Measurements from ENCODE around the gene GLB1L3.

The GLB1L3 gene

DNA sequence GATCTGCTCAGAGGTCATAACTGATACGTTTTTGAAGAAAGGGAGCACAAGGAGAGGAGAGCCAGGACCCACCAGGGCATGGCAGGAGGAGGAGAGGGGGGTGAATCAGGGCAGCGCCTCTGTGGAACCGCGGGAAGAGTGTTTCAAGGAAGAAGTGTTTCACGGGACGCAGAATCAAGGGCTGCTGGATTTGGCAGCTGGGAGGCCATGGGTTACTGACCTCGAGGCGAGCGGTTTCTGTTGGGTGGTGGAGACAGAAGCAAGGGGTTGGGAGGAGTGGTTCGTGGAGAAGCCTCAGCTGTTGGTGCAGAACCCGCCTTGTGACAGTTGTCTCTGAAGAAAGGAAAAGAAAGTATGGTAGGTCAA lies 38.6 kb upstream of the GLB1L3 start:
- Histone ChIP-seq H3K4me1 (ENCODE audit: control insufficient read depth, insufficient read depth, low read length) (no peaks in the 10 kb centered on the region), H3K36me3 (ENCODE audit: control insufficient read depth in 2 of 2, insufficient read depth in 2 of 2, low read length in 2 of 2) (peaks cover 38 to 41% of the 10 kb centered on the region in 2 donors)

DNA sequence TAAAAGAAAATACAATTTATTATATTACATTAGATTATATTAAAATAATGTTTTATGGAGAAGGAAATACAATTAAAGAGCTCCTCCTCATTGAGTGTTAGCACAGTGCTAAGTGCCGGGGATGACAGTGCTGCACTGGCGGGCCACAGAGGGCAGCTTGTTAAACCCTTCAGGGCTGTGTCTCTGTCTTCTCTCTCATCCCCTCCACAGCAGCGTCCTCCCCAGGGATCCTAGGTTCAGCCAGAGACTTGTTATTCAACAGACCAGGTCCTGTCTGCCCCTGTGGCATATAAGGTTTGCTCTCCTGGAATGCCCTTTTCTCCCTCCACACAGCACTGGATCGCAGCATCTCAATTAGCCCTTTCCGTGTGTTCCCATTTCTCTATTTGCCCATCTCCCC lies 37.2 kb upstream of the GLB1L3 start:
- Histone ChIP-seq H3K4me1 (ENCODE audit: control insufficient read depth, insufficient read depth, low read length) (no peaks in the 10 kb centered on the region), H3K27me3 (ENCODE audit: control insufficient read depth in 1 of 2, insufficient read depth in 2 of 2, low read length in 2 of 2) (no peaks in the 10 kb centered on the region), H3K36me3 (ENCODE audit: control insufficient read depth in 2 of 2, insufficient read depth in 2 of 2, low read length in 2 of 2) (peaks cover 52 to 55% of the 10 kb centered on the region in 2 donors), H3K9ac (ENCODE audit: low read length in 2 of 2) (no peak overlapping the region), H3K4me3 (ENCODE audit: low read length in 2 of 2) (no peak overlapping the region), H3K9me3 (ENCODE audit: control insufficient read depth in 2 of 2, low read length in 2 of 2) (no peaks in the 10 kb centered on the region), H3K27ac (ENCODE audit: low read length) (no peak overlapping the region)

More for the DNA sequence above, 38.6 kb upstream of the GLB1L3 start:
- no peak overlapping the region for H3K4me3 ChIP-seq (ENCODE audit: low read length in 2 of 2)
- no peaks in the 10 kb centered on the region for H3K27me3 ChIP-seq (ENCODE audit: control insufficient read depth in 1 of 2, insufficient read depth in 2 of 2, low read length in 2 of 2)
- no peak overlapping the region for H3K9ac ChIP-seq (ENCODE audit: low read length in 2 of 2)
- H3K27ac ChIP-seq (ENCODE audit: low read length), result no peak overlapping the region
- no peaks in the 10 kb centered on the region for H3K9me3 ChIP-seq (ENCODE audit: control insufficient read depth in 2 of 2, low read length in 2 of 2)

DNA sequence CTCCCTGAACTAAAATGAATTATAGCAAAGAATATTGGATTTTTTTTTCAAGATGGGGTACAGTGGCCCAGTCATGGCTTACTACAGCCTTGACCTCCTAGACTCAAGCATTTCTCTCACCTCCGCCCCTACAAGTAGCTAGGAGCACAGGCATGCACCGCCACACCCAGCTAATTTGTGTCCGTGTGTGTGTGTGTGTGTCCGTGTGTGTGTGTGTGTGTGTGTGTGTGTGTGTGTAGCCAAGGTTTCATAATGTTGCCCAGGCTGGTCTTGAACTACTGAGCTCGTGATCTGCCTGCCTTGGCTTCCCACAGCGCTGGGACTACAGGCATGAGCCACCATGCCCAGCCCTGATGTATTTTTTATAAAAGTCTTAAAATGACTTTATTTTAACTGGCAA lies 35.6 kb upstream of the GLB1L3 start:
- H3K9me3 ChIP-seq (ENCODE audit: control insufficient read depth in 2 of 2, low read length in 2 of 2), result no peaks in the 10 kb centered on the region
- no peak overlapping the region for H3K27ac ChIP-seq (ENCODE audit: low read length)
- no peaks in the 10 kb centered on the region for H3K4me1 ChIP-seq (ENCODE audit: control insufficient read depth, insufficient read depth, low read length)
- no peak overlapping the region for H3K9ac ChIP-seq (ENCODE audit: low read length in 2 of 2)
- peaks cover 53 to 66% of the 10 kb centered on the region in 2 donors for H3K36me3 ChIP-seq (ENCODE audit: control insufficient read depth in 2 of 2, insufficient read depth in 2 of 2, low read length in 2 of 2)
- no peak overlapping the region for H3K4me3 ChIP-seq (ENCODE audit: low read length in 2 of 2)
- H3K27me3 ChIP-seq (ENCODE audit: control insufficient read depth in 1 of 2, insufficient read depth in 2 of 2, low read length in 2 of 2), result no peaks in the 10 kb centered on the region

DNA sequence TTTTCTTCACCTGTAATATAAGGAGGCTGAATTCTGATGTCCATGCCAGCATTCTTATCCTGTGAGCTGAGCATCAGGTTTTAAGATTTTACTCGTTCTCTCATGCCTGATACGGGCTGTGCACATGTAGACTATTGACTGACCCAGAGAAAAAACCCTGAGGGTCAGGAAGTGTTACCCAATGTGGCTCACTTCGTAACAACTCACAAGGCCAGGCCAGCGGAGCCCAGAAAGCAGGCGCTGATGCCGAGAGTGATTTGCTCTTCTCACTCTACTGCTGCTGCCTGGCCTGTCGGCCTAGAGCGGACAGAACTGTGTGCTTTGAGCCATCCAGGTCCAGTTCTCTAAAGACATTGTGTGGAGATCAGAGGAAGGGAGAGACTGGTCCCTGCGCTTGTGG lies 33.8 kb upstream of the GLB1L3 start:
- Histone ChIP-seq H3K9ac (ENCODE audit: low read length in 2 of 2) (no peak overlapping the region), H3K36me3 (ENCODE audit: control insufficient read depth in 2 of 2, insufficient read depth in 2 of 2, low read length in 2 of 2) (peaks cover 61 to 77% of the 10 kb centered on the region in 2 donors), H3K4me3 (ENCODE audit: low read length in 2 of 2) (no peak overlapping the region), H3K27me3 (ENCODE audit: control insufficient read depth in 1 of 2, insufficient read depth in 2 of 2, low read length in 2 of 2) (no peaks in the 10 kb centered on the region), H3K9me3 (ENCODE audit: control insufficient read depth in 2 of 2, low read length in 2 of 2) (no peaks in the 10 kb centered on the region), H3K4me1 (ENCODE audit: control insufficient read depth, insufficient read depth, low read length) (no peaks in the 10 kb centered on the region), H3K27ac (ENCODE audit: low read length) (no peak overlapping the region)

DNA sequence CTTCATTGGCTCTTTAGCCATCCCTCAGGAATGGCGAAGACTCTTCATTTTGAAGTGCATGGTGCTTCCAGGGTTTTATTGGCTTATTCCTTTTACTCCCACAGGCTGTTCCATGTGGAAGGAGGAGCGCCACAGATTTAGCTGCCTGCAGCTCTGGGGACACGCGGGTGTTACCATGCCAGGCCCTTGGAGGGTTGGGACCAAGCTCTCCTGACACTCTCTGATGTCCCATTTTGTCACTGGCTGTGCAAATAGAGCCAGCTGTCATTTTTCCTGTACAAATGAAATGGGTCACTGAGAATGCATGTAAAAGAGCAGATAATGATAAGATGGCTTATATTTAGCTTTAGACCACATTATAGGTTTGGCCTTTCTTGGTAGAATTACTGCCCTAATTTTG lies 32.3 kb upstream of the GLB1L3 start:
- no peaks in the 10 kb centered on the region for H3K27me3 ChIP-seq (ENCODE audit: control insufficient read depth in 1 of 2, insufficient read depth in 2 of 2, low read length in 2 of 2)
- no peak overlapping the region for H3K4me3 ChIP-seq (ENCODE audit: low read length in 2 of 2)
- H3K9me3 ChIP-seq (ENCODE audit: control insufficient read depth in 2 of 2, low read length in 2 of 2), result no peaks in the 10 kb centered on the region
- H3K9ac ChIP-seq (ENCODE audit: low read length in 2 of 2), result no peak overlapping the region
- no peak overlapping the region for H3K27ac ChIP-seq (ENCODE audit: low read length)
- peaks cover 76 to 84% of the 10 kb centered on the region in 2 donors for H3K36me3 ChIP-seq (ENCODE audit: control insufficient read depth in 2 of 2, insufficient read depth in 2 of 2, low read length in 2 of 2)
- no peaks in the 10 kb centered on the region for H3K4me1 ChIP-seq (ENCODE audit: control insufficient read depth, insufficient read depth, low read length)

DNA sequence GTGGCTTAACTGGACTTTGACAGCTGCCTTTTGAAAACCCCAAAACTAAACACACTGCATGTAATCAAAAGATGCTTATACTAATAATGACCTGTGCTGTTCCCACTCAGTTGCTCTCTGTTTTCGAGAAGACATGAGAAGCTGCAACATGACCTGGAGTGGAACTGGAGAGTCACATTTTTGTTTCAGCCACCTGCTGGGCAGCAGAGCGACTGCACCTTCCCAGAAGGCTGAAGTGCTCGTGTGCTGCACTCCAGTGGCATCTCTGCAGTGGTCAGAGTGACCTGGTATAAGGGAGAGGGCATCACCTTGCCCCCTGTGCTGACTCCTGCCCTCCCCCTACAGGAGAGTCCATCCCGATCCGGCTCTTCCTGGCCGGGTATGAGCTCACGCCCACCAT lies 31.6 kb upstream of the GLB1L3 start:
- no peak overlapping the region for H3K4me3 ChIP-seq (ENCODE audit: low read length in 2 of 2)
- H3K36me3 ChIP-seq (ENCODE audit: control insufficient read depth in 2 of 2, insufficient read depth in 2 of 2, low read length in 2 of 2), result peaks cover 74 to 84% of the 10 kb centered on the region in 2 donors
- no peaks in the 10 kb centered on the region for H3K4me1 ChIP-seq (ENCODE audit: control insufficient read depth, insufficient read depth, low read length)
- no peaks in the 10 kb centered on the region for H3K27me3 ChIP-seq (ENCODE audit: control insufficient read depth in 1 of 2, insufficient read depth in 2 of 2, low read length in 2 of 2)
- no peaks in the 10 kb centered on the region for H3K9me3 ChIP-seq (ENCODE audit: control insufficient read depth in 2 of 2, low read length in 2 of 2)
- H3K27ac ChIP-seq (ENCODE audit: low read length), result no peak overlapping the region
- H3K9ac ChIP-seq (ENCODE audit: low read length in 2 of 2), result no peak overlapping the region

DNA sequence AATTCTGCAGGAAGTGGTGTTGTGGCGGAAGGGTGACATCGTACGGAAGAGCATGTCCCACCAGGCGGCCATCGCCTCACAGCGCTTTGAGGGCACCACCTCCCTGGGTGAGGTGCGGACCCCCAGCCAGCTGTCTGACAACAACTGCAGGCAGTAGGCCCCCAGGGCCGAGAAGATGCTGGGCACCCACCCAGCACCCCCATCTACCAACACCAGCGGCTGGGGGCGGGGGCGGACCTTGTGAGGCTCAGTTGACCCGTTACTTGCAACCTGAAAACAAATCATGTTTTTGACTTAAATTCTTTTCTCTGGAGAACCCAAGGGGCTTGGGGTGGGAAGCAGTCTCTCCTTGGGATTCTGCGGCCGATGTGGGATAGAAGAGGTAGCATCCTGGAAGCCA lies 30.7 kb upstream of the GLB1L3 start:
- no peaks in the 10 kb centered on the region for H3K9me3 ChIP-seq (ENCODE audit: control insufficient read depth in 2 of 2, low read length in 2 of 2)
- no peak overlapping the region for H3K9ac ChIP-seq (ENCODE audit: low read length in 2 of 2)
- no peak overlapping the region for H3K27ac ChIP-seq (ENCODE audit: low read length)
- peaks cover 74 to 85% of the 10 kb centered on the region in 2 donors for H3K36me3 ChIP-seq (ENCODE audit: control insufficient read depth in 2 of 2, insufficient read depth in 2 of 2, low read length in 2 of 2)
- H3K4me1 ChIP-seq (ENCODE audit: control insufficient read depth, insufficient read depth, low read length), result no peaks in the 10 kb centered on the region
- no peaks in the 10 kb centered on the region for H3K27me3 ChIP-seq (ENCODE audit: control insufficient read depth in 1 of 2, insufficient read depth in 2 of 2, low read length in 2 of 2)
- no peak overlapping the region for H3K4me3 ChIP-seq (ENCODE audit: low read length in 2 of 2)

DNA sequence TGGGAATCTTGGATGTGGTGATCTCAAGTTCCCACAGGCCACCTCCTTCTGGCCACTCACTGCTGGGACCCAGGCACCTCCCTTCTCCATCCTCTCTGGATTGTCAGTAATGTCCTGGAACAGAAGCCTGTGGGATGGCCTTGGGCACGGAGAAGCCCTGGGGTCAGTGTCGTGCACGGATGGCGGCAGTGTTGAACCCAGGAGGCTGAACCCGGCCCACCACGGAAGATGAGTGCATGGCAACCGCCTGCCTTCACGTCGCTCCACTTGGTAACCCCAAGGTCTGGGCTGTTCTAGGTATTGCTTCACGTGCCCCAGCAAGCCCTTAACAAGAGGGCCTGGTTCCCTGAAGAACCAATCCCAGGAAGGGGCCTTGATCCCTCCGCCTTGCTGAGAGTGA lies 30.1 kb upstream of the GLB1L3 start:
- H3K9me3 ChIP-seq (ENCODE audit: control insufficient read depth in 2 of 2, low read length in 2 of 2), result no peaks in the 10 kb centered on the region
- no peaks in the 10 kb centered on the region for H3K27me3 ChIP-seq (ENCODE audit: control insufficient read depth in 1 of 2, insufficient read depth in 2 of 2, low read length in 2 of 2)
- H3K4me3 ChIP-seq (ENCODE audit: low read length in 2 of 2), result no peak overlapping the region
- peaks cover 78 to 87% of the 10 kb centered on the region in 2 donors for H3K36me3 ChIP-seq (ENCODE audit: control insufficient read depth in 2 of 2, insufficient read depth in 2 of 2, low read length in 2 of 2)
- no peak overlapping the region for H3K27ac ChIP-seq (ENCODE audit: low read length)
- H3K4me1 ChIP-seq (ENCODE audit: control insufficient read depth, insufficient read depth, low read length), result no peaks in the 10 kb centered on the region
- H3K9ac ChIP-seq (ENCODE audit: low read length in 2 of 2), result no peak overlapping the region

DNA sequence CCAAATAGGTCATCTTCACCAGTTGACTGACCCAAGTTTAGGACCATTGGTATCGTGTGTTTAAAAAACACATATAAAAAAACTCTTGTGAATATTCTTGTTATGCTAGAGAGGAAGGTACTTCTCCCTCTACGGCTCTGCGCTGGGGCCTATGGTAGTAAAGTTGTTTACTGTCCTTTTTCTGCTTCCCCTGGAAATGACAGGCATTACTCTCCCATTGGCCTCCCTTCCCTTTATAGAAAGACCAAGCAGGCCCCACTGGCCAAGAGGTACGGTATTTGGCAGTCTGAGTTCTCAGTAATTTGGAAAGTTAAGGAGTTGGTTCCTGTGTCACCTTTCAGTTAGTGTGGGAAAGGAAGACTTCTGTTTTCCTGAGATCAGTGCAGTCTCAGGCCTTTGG lies 29.5 kb upstream of the GLB1L3 start:
- Histone ChIP-seq H3K27me3 (ENCODE audit: control insufficient read depth in 1 of 2, insufficient read depth in 2 of 2, low read length in 2 of 2) (no peaks in the 10 kb centered on the region), H3K9ac (ENCODE audit: low read length in 2 of 2) (no peak overlapping the region), H3K27ac (ENCODE audit: low read length) (no peak overlapping the region), H3K4me1 (ENCODE audit: control insufficient read depth, insufficient read depth, low read length) (peaks cover 1% of the 10 kb centered on the region), H3K4me3 (ENCODE audit: low read length in 2 of 2) (no peak overlapping the region), H3K36me3 (ENCODE audit: control insufficient read depth in 2 of 2, insufficient read depth in 2 of 2, low read length in 2 of 2) (peaks cover 76 to 84% of the 10 kb centered on the region in 2 donors), H3K9me3 (ENCODE audit: control insufficient read depth in 2 of 2, low read length in 2 of 2) (no peaks in the 10 kb centered on the region)

DNA sequence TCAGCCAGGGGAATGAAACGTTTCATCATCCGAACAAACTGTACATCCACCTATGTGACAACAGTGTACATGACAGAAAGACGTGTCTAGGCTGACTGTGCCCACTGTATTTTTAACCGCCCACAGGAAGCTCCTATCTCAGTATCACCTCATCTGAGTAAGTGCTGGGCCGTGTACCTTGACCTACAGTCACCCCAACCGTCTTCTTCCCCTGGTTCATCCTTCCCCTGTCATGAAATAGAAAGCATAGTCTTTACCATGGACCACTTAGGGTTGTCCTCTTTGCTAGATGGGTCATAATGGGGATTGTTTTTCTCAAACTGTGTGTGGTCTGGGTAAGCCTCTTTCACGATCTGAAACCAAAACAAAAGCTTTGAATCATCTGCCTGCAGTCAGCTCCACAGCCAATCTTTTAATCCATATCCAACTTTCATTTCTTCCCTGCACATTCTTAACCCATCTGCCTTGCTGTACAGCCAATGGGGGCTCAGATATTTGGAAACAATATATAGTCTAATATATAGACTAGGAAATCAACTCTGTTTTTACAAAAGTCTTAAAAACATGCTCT lies 27.2 kb upstream of the GLB1L3 start:
- Histone ChIP-seq H3K27me3 (ENCODE audit: control insufficient read depth in 1 of 2, insufficient read depth in 2 of 2, low read length in 2 of 2) (no peaks in the 10 kb centered on the region), H3K4me3 (ENCODE audit: low read length in 2 of 2) (no peak overlapping the region), H3K9me3 (ENCODE audit: control insufficient read depth in 2 of 2, low read length in 2 of 2) (no peaks in the 10 kb centered on the region), H3K4me1 (ENCODE audit: control insufficient read depth, insufficient read depth, low read length) (peaks cover 6% of the 10 kb centered on the region), H3K9ac (ENCODE audit: low read length in 2 of 2) (no peak overlapping the region), H3K36me3 (ENCODE audit: control insufficient read depth in 2 of 2, insufficient read depth in 2 of 2, low read length in 2 of 2) (peaks cover 57 to 64% of the 10 kb centered on the region in 2 donors), H3K27ac (ENCODE audit: low read length) (no peak overlapping the region)

DNA sequence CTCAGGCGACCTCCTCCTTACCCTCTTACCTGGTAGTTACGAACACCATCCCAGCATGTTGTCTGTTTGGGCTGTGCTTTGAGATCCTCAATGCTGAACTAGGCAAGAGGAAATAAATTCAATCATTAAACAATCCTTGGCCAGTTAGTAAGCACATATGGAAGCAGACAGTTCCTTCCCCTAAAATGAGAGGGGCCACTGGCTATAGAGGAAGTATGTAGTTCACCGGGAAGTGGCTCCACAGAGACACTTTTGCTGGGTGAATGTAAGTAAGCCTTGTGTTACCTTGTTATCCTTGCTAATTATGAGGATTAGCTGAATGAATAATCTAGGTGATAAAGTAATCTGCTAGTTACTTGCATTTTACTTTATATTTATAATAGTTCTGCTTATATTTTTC lies 25.9 kb upstream of the GLB1L3 start:
- peaks cover 6% of the 10 kb centered on the region for H3K4me1 ChIP-seq (ENCODE audit: control insufficient read depth, insufficient read depth, low read length)
- H3K9ac ChIP-seq (ENCODE audit: low read length in 2 of 2), result no peak overlapping the region
- peaks cover 52% of the 10 kb centered on the region in 2 donors for H3K36me3 ChIP-seq (ENCODE audit: control insufficient read depth in 2 of 2, insufficient read depth in 2 of 2, low read length in 2 of 2)
- H3K4me3 ChIP-seq (ENCODE audit: low read length in 2 of 2), result no peak overlapping the region
- no peaks in the 10 kb centered on the region for H3K27me3 ChIP-seq (ENCODE audit: control insufficient read depth in 1 of 2, insufficient read depth in 2 of 2, low read length in 2 of 2)
- H3K9me3 ChIP-seq (ENCODE audit: control insufficient read depth in 2 of 2, low read length in 2 of 2), result no peaks in the 10 kb centered on the region
- no peak overlapping the region for H3K27ac ChIP-seq (ENCODE audit: low read length)
